Erythroblast (primary cell): ENCODE data around the gene CYP2A6.
"Not testable (repeated sequence)": the region's sequence is repeated elsewhere in the genome, so short reads cannot be mapped to it uniquely, and the experiment has no call there.

ENCODE experiments used
- GATA1 ChIP-seq: IDR thresholded peaks from 2 replicates; pipeline ENCODE4 v1.6.1; 2011; ENCODE audit warnings: low read depth, mild to moderate bottlenecking, control low read depth, low read length, moderate library complexity
- POLR2A ChIP-seq: IDR thresholded peaks from 2 replicates; pipeline ENCODE4 v1.6.1; 2011; ENCODE audit warnings: mild to moderate bottlenecking, low read length

GRCh38 chr19:40875526-40875951 is 25.3 kb upstream of the CYP2A6 start:
- not testable (repeated sequence) for TF ChIP-seq POLR2A, GATA1
